IPS DF 6.9 (cell line): Measurements from ENCODE around the gene LGI4.

ENCODE experiments used
- DNase-seq: peaks from one replicate; pipeline ENCODE4 v3.0.0-alpha.2; 2013; ENCODE audit warnings: low read depth, low spot score
- H3K27ac ChIP-seq: one replicate; pipeline ENCODE4 v1.5.1; 2013; ENCODE audit warnings: low read length, control low read depth
- H3K27me3 ChIP-seq: 2 replicates; pipeline ENCODE4 v1.6.1; 2013; ENCODE audit warnings: mild to moderate bottlenecking, low read length; ENCODE audit not compliant: control insufficient read depth, insufficient read depth
- H3K36me3 ChIP-seq: 2 replicates; pipeline ENCODE4 v1.6.1; 2013; ENCODE audit warnings: low read length; ENCODE audit not compliant: control insufficient read depth, insufficient read depth
- H3K4me1 ChIP-seq: 2 replicates; pipeline ENCODE4 v1.6.1; 2013; ENCODE audit warnings: low read length; ENCODE audit not compliant: control insufficient read depth, insufficient read depth
- H3K4me3 ChIP-seq: 2 replicates; pipeline ENCODE4 v1.5.1; 2013; ENCODE audit warnings: mild to moderate bottlenecking, low read length
- H3K9me3 ChIP-seq: 2 replicates; pipeline ENCODE4 v1.6.1; 2013; ENCODE audit warnings: low read length, inconsistent platforms; ENCODE audit not compliant: control insufficient read depth, insufficient read depth
- WGBS: extraction: QIAGEN DNeasy Blood & Tissue Kit; methylation state at CpG from one replicate; pipeline ENCODE4 v1.1.7; 2013; ENCODE audit warnings: mixed read lengths, missing lambda C conversion rate; ENCODE audit not compliant: insufficient read length, insufficient coverage; 5-methylcytosine and 5-hydroxymethylcytosine counted together

Gene LGI4

GRCh38 chr19:35141837-35142605, 7.2 kb upstream of the LGI4 start:
- H3K27me3 ChIP-seq = no peaks in the 10 kb centered on the region
- DNase-seq = no peak
- H3K4me3 ChIP-seq = peak overlapping the region; percentile 71; the same call in 1 of the 2 replicates
- H3K9me3 ChIP-seq = no peaks in the 10 kb centered on the region
- H3K36me3 ChIP-seq = no peaks in the 10 kb centered on the region
- no peak overlapping the region for H3K27ac ChIP-seq
- WGBS = no CpG with 5 or more reads among the region's 21 CpGs
- H3K4me1 ChIP-seq = peaks cover 12% of the 10 kb centered on the region

GRCh38 chr19:35140962-35141836, 6.3 kb upstream of the LGI4 start:
- Histone ChIP-seq H3K4me3 (peak overlapping the region; percentile 71; the same call in 1 of the 2 replicates), H3K4me1 (peaks cover 12% of the 10 kb centered on the region), H3K36me3 (no peaks in the 10 kb centered on the region), H3K27ac (no peak overlapping the region), H3K9me3 (no peaks in the 10 kb centered on the region), H3K27me3 (no peaks in the 10 kb centered on the region)
- no CpG with 5 or more reads among the region's 48 CpGs for WGBS
- no peak for DNase-seq

GRCh38 chr19:35140207-35140961, 5.5 kb upstream of the LGI4 start:
- Histone ChIP-seq H3K4me3 (no peak overlapping the region), H3K27ac (no peak overlapping the region), H3K36me3 (no peaks in the 10 kb centered on the region), H3K4me1 (peaks cover 12% of the 10 kb centered on the region), H3K9me3 (no peaks in the 10 kb centered on the region), H3K27me3 (no peaks in the 10 kb centered on the region)
- WGBS = no CpG with 5 or more reads among the region's 12 CpGs
- no peak for DNase-seq

- H3K27ac ChIP-seq = no peak within 1 kb of the TSS
These were observed 3.5 kb upstream of the LGI4 start, which contains the start of gene FXYD1 for GRCh38 chr19:35138305-35138892. FXYD1 (plus strand) TSS chr19:35138824; CDS start chr19:35140080, 1,256 bp downstream.

GRCh38 chr19:35136977-35137702, 2.3 kb upstream of the LGI4 start:
- WGBS = no CpG with 5 or more reads among the region's 9 CpGs

More at GRCh38 chr19:35138305-35138892, 3.5 kb upstream of the LGI4 start, which contains the start of gene FXYD1:
- Histone ChIP-seq H3K4me3 (no peak within 1 kb of the TSS), H3K4me1 (peaks cover 3% of the 10 kb centered on the region), H3K27me3 (no peaks in the 10 kb centered on the region), H3K36me3 (no peaks in the 10 kb centered on the region), H3K9me3 (no peaks in the 10 kb centered on the region)
- WGBS = no CpG with 5 or more reads among the region's 18 CpGs
- DNase-seq = no peak

GRCh38 chr19:35136231-35136630, 1.4 kb upstream of the LGI4 start:
- Histone ChIP-seq H3K27me3 (no peaks in the 10 kb centered on the region), H3K27ac (no peak overlapping the region), H3K9me3 (no peaks in the 10 kb centered on the region), H3K4me1 (peaks cover 3% of the 10 kb centered on the region), H3K36me3 (no peaks in the 10 kb centered on the region), H3K4me3 (no peak overlapping the region)
- DNase-seq = no peak
- WGBS = no CpG with 5 or more reads among the region's 11 CpGs

More at GRCh38 chr19:35136977-35137702, 2.3 kb upstream of the LGI4 start:
- H3K27ac ChIP-seq = no peak overlapping the region
- peaks cover 3% of the 10 kb centered on the region for H3K4me1 ChIP-seq
- H3K9me3 ChIP-seq = no peaks in the 10 kb centered on the region
- no peak overlapping the region for H3K4me3 ChIP-seq
- H3K27me3 ChIP-seq = no peaks in the 10 kb centered on the region
- no peak for DNase-seq
- H3K36me3 ChIP-seq = no peaks in the 10 kb centered on the region

- no peak overlapping the region for H3K27ac ChIP-seq
- DNase-seq = no peak
- H3K9me3 ChIP-seq = no peaks in the 10 kb centered on the region
- H3K4me1 ChIP-seq = peaks cover 2% of the 10 kb centered on the region; the same call in 1 of the 2 replicates
- no peaks in the 10 kb centered on the region for H3K36me3 ChIP-seq
- H3K4me3 ChIP-seq = no peak overlapping the region
- no peaks in the 10 kb centered on the region for H3K27me3 ChIP-seq
- WGBS = no CpG with 5 or more reads among the region's 7 CpGs
These were observed 590 bp upstream of the LGI4 start for GRCh38 chr19:35135389-35135909.

- no peak overlapping the region for H3K27ac ChIP-seq
- H3K9me3 ChIP-seq = no peaks in the 10 kb centered on the region
- no CpG with 5 or more reads among the region's 11 CpGs for WGBS
- no peaks in the 10 kb centered on the region for H3K27me3 ChIP-seq
- H3K36me3 ChIP-seq = no peaks in the 10 kb centered on the region
- no peak overlapping the region for H3K4me3 ChIP-seq
- peaks cover under 1% of the 10 kb centered on the region; the same call in 1 of the 2 replicates for H3K4me1 ChIP-seq
- no peak for DNase-seq
These were observed 1.0 kb downstream of the LGI4 start for GRCh38 chr19:35133826-35134225.

- DNase-seq = no peak
- H3K27ac ChIP-seq = no peak overlapping the region
- no peaks in the 10 kb centered on the region for H3K4me1 ChIP-seq
- H3K4me3 ChIP-seq = no peak overlapping the region
- no peaks in the 10 kb centered on the region for H3K36me3 ChIP-seq
- no peaks in the 10 kb centered on the region for H3K27me3 ChIP-seq
- no peaks in the 10 kb centered on the region for H3K9me3 ChIP-seq
These were observed 2.6 kb downstream of the LGI4 start for GRCh38 chr19:35132254-35132653.
